Uterus (tissue), 4 donors: ENCODE results near the gene BDKRB2. TPM values are rescaled to one million over a fixed set of nuclear protein-coding genes. Genes with fewer than 3 reads are reported as not detected.

Source experiments
- DNase-seq, 2 donors: peaks; one replicate each; pipeline ENCODE4 v3.0.0-alpha.2; 2019 to 2020
- H3K27ac ChIP-seq, 2 donors: fragments of 200-600 bp; sonication (generic); 1 replicate in 1 of 2; 2 replicates in 1 of 2; pipeline ENCODE4 v1.5.1; 2016 to 2018
- H3K27me3 ChIP-seq, 2 donors: fragments of 200-600 bp; sonication (generic); one replicate each; pipeline ENCODE4 v1.5.1; 2018 to 2019; ENCODE audit warnings: control low read depth in 1 of 2
- H3K36me3 ChIP-seq, 2 donors: fragments of 200-600 bp; sonication (generic); one replicate each; pipeline ENCODE4 v1.5.1; 2019; ENCODE audit warnings: control low read depth in 1 of 2
- H3K4me1 ChIP-seq, 2 donors: fragments of 200-600 bp; sonication (generic); one replicate each; pipeline ENCODE4 v1.5.1; 2018 to 2019; ENCODE audit warnings: control low read depth in 1 of 2
- H3K4me3 ChIP-seq, 2 donors: fragments of 200-600 bp; sonication (generic); 1 replicate in 1 of 2; 2 replicates in 1 of 2; pipeline ENCODE4 v1.5.1; 2018 to 2019; ENCODE audit warnings: mild to moderate bottlenecking in 1 of 2
- H3K9me3 ChIP-seq, 2 donors: fragments of 200-600 bp; sonication (generic); one replicate each; pipeline ENCODE4 v1.5.1; 2019; ENCODE audit warnings: control low read depth in 1 of 2
- POLR2A ChIP-seq, 2 donors: fragments of 450-650 bp; IDR thresholded peaks; one replicate each; pipeline ENCODE4 v1.6.1; 2016; ENCODE audit warnings: antibody characterized with exemption in 2 of 2, mild to moderate bottlenecking in 1 of 2, moderate library complexity in 1 of 2
- intact Hi-C: fragments of 100-400 bp; cut with DNase I; formaldehyde crosslinking; loops from one replicate; pipeline ENCODE4 v1.15.1; 2023; ENCODE audit warnings: low total_unique reads
- total RNA-seq, 4 donors: library from RNA; depleted of rRNA in 3 of 4; stranded (reverse); fragments of >200 nt in 3 of 4; gene quantifications; one replicate each; pipeline versions ENCODE4 v1.1.0 to v1.2.4, GENCODE V29; 2014 to 2023
- TF ChIP-seq, protein P1 (sequence below), 4 experiments: fragments of 200-600 bp in 2 of 4; fragments of 450-650 bp in 2 of 4; sonication (generic) in 2 of 4; IDR thresholded peaks; one replicate each; pipeline ENCODE4 v1.5.1; 2016 to 2019; ENCODE audit warnings: antibody characterized with exemption in 4 of 4, mild to moderate bottlenecking in 2 of 4, moderate library complexity in 1 of 4
- donor health status: DM: yes; HTN: yes; CAD: no.

Gene BDKRB2
- total RNA-seq, 4 donors from 2014 or later: 4.4 to 34.6 (median 11.1) TPM

DNA sequence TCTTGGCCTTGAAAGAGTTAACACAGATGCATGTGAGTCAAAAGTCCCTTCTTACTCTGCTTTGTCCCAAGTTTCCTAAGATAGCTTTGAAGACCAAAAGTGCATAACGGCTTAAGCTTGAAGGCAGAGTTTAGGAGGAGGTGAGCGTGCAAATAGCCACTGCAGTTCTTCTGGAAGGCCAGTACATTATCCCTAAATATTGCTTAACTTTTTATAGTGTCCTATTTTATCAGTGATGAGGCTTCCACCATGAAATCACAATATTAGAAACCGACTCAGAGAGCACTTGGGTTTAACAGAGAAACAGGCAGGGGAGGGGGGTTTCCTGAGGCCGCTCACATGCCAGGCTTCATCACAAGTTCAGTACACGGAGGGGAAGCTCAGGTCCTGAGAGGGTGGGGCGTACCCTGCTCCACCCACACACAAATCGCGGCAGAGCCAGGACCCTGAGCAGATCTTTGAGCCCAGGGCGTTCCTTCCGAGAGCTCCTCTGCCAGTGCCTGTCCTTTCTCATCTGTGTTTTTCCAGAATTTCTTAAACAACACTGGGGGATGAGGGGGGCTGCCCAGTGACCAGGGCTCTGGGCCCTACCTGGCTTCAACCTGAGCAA is 26.8 kb upstream of the BDKRB2 start:
- H3K4me3 ChIP-seq: no peak overlapping the region
- DNase-seq: peak; percentile 51 to 52
- H3K27me3 ChIP-seq: no peaks in the 10 kb centered on the region
- peaks cover 8 to 10% of the 10 kb centered on the region in 2 donors for H3K4me1 ChIP-seq
- no peaks in the 10 kb centered on the region for H3K36me3 ChIP-seq
- intact Hi-C loops: no loop called here
- TF ChIP-seq, protein P1, sequence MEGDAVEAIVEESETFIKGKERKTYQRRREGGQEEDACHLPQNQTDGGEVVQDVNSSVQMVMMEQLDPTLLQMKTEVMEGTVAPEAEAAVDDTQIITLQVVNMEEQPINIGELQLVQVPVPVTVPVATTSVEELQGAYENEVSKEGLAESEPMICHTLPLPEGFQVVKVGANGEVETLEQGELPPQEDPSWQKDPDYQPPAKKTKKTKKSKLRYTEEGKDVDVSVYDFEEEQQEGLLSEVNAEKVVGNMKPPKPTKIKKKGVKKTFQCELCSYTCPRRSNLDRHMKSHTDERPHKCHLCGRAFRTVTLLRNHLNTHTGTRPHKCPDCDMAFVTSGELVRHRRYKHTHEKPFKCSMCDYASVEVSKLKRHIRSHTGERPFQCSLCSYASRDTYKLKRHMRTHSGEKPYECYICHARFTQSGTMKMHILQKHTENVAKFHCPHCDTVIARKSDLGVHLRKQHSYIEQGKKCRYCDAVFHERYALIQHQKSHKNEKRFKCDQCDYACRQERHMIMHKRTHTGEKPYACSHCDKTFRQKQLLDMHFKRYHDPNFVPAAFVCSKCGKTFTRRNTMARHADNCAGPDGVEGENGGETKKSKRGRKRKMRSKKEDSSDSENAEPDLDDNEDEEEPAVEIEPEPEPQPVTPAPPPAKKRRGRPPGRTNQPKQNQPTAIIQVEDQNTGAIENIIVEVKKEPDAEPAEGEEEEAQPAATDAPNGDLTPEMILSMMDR (IDR thresholded peaks at IDR 0.05): no peak
- no peak for TF ChIP-seq POLR2A (IDR thresholded peaks at IDR 0.05)
- H3K9me3 ChIP-seq: no peaks in the 10 kb centered on the region
- peak overlapping the region; percentile 18 to 54 for H3K27ac ChIP-seq

DNA sequence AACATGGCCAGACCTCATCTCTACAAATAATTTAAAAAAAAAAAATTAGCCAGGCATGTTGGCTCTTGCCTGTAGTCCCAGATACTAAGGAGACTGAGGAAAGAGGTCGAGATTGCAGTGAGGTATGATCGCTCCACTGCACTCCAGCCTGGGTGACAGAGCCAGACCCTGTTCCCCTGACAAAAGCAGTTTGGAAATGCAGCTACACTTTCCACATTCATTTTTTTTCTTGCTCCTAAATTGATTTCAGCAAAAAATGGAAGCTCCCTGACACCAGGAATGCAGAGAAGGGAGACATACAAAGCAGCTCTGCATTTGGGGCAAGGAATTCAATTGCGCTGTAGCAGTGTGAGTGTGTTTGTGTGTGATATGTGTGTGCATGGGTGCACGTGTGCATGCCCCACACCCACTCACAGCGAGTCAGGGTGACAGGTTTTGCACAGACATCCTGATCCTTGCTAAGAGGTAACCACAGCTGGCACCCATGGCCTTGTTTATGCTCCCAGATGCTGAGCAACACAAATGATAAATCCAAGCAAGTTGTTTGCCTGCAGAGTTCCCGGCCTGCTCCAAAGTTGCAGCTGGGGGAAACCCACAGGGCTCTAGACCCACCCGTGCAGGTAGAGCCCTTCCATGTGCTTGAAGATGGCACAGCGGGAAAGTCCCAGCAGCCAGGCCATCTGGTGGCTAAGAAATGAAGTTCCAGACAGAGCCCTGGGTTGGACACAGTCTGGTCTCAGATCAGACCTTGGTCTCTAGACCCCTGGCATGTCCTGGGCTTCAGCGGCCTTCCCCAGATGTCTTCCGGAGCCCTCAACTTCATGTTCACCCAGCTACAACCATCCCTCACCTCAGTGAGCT is 25.9 kb upstream of the BDKRB2 start:
- intact Hi-C loops: no loop called here
- H3K36me3 ChIP-seq: no peaks in the 10 kb centered on the region
- no peak for DNase-seq
- H3K9me3 ChIP-seq: no peaks in the 10 kb centered on the region
- H3K4me3 ChIP-seq: no peak overlapping the region
- TF ChIP-seq, protein P1 (IDR thresholded peaks at IDR 0.05): no peak
- no peak for TF ChIP-seq POLR2A (IDR thresholded peaks at IDR 0.05)
- H3K27me3 ChIP-seq: no peaks in the 10 kb centered on the region
- H3K27ac ChIP-seq: peak overlapping the region in 1 of 2 donors; percentile 18
- H3K4me1 ChIP-seq: peaks cover 8 to 10% of the 10 kb centered on the region in 2 donors

DNA sequence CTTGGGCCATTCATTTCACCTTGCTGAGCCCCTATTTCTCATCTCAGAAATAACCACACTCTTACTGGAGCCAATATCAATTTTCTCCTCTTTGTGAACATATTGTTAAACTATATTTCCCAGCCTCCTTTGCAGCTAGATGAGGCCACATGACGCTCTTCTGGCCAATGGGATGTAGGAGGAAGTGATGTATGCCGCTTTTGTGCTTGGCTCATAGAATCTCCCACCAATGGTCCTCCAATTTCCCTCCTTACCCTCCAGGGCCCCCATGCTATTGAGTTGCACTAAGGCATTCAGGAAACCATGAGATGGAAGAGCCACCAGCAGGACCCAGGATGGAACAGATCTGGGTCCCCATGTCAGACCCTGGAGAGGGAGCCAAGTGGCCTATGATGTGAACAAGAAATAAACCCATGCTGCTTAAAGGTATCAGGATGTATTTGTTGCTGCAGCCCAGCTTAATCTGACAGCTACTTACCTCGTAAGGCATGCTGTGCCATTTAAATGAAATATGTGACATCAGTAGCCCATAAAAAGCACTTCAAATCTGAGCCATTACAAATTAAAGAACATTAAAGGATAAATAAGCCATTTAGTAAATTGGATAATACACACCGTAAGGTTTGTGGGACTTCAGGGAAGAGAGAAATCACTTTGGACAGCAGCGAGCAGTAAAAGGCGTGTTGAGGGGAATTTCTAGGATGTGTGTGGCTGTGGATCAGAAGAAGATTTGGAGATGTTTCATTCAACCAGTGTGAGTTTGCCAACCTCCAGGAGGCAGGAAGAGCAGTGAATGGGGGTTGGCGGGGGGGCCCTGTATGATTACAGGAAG is 24.4 kb upstream of the BDKRB2 start:
- no peak for DNase-seq
- Histone ChIP-seq H3K27me3 (no peaks in the 10 kb centered on the region), H3K4me3 (no peak overlapping the region), H3K27ac (peak overlapping the region in 1 of 2 donors; percentile 49), H3K9me3 (no peaks in the 10 kb centered on the region), H3K4me1 (peaks cover 8 to 10% of the 10 kb centered on the region in 2 donors), H3K36me3 (no peaks in the 10 kb centered on the region)
- intact Hi-C loops: no loop called here
- TF ChIP-seq POLR2A (IDR thresholded peaks at IDR 0.05): no peak
- TF ChIP-seq, protein P1 (IDR thresholded peaks at IDR 0.05): no peak

DNA sequence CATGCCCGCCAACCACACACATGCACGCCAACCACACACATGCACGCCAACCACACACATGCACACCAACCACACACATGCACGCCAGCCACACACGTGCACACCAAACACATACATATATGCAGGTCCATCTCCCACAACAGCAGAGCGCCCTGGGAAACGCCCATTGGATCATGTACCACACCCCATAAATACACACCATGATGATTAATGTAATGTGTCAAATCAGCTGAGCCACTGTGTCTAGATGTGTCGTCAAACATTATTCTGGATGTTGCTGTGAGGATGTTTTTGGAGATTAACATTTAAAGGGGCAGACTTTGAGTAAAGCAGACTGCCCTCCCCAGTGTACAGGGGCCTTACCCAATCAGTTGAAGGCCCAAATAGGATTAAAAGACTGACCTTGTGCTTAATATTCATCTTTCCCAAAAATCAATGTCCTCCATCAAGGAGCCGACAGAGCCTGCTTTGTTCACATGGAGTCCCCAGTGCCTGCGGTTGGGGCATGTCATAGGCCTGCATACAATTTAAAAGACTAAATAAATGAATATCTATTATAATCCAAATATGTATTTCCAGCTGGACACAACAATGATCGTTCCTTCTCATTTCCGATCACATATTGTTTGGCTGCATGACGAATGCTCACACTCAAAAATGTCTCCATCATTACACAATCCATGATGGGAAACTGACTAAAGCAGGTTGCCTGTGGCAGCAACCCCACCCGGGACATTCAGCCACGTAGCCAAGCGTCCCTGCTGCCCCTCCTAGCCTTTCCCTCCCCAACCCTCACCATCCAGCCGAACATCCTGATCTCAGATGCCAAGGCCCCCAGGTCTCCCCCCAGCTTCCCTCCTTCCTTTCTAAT is 23.2 kb upstream of the BDKRB2 start:
- H3K27ac ChIP-seq: peak overlapping the region in 1 of 2 donors; percentile 2

More for the DNA sequence above, 23.2 kb upstream of the BDKRB2 start:
- Histone ChIP-seq H3K4me1 (peaks cover 5 to 9% of the 10 kb centered on the region in 2 donors), H3K36me3 (no peaks in the 10 kb centered on the region), H3K4me3 (no peak overlapping the region), H3K9me3 (no peaks in the 10 kb centered on the region), H3K27me3 (no peaks in the 10 kb centered on the region)
- intact Hi-C loops: no loop called here
- DNase-seq: no peak
- TF ChIP-seq, protein P1 (IDR thresholded peaks at IDR 0.05): no peak
- TF ChIP-seq POLR2A (IDR thresholded peaks at IDR 0.05): no peak
